Testis (tissue), 3 donors: ENCODE results near the gene AIM2. TPM values are rescaled to one million over a fixed set of nuclear protein-coding genes. Genes with fewer than 3 reads are reported as not detected.
"Not testable (repeated sequence)": the region's sequence is repeated elsewhere in the genome, so short reads cannot be mapped to it uniquely, and the experiment has no call there.

ENCODE experiments used
- DNase-seq: peaks from one replicate; pipeline ENCODE4 v3.0.0-alpha.2; 2019
- H3K27ac ChIP-seq, 2 donors: fragments of 200-600 bp; sonication (generic); one replicate each; pipeline ENCODE4 v1.5.1; 2019
- H3K27me3 ChIP-seq: fragments of 200-600 bp; sonication (generic); one replicate; pipeline ENCODE4 v1.5.1; 2019
- H3K36me3 ChIP-seq: fragments of 200-600 bp; sonication (generic); one replicate; pipeline ENCODE4 v1.5.1; 2017; ENCODE audit warnings: low read depth; ENCODE audit errors: missing control alignments
- H3K4me1 ChIP-seq: fragments of 200-600 bp; sonication (generic); one replicate; pipeline ENCODE4 v1.5.1; 2019
- H3K4me3 ChIP-seq, 2 donors: fragments of 200-600 bp; sonication (generic); one replicate each; pipeline ENCODE4 v1.5.1; 2017 to 2019
- H3K9me3 ChIP-seq: fragments of 200-600 bp; sonication (generic); one replicate; pipeline ENCODE4 v1.5.1; 2017
- CTCF ChIP-seq, 3 experiments: fragments of 450-650 bp in 2 of 3; fragments of 200-600 bp in 1 of 3; sonication (generic) in 1 of 3; IDR thresholded peaks; one replicate each; pipeline ENCODE4 v1.5.1; 2016 to 2019; ENCODE audit warnings: antibody characterized with exemption in 3 of 3, mild to moderate bottlenecking in 2 of 3, moderate library complexity in 1 of 3
- POLR2A ChIP-seq: fragments of 450-650 bp; IDR thresholded peaks from one replicate; pipeline ENCODE4 v1.6.1; 2017; ENCODE audit warnings: antibody characterized with exemption, mild to moderate bottlenecking, moderate library complexity
- WGBS, 2 donors: methylation state at CpG; one replicate each; pipeline ENCODE4 v1.1.5; 2018; 5-methylcytosine and 5-hydroxymethylcytosine counted together
- intact Hi-C: fragments of 100-400 bp; cut with DNase I; formaldehyde crosslinking; loops from one replicate; pipeline ENCODE4 v1.15.1; 2023; ENCODE audit warnings: low total_unique reads
- polyA plus RNA-seq: library from polyadenylated mRNA; stranded (reverse); fragments of 350-450 nt; fragmentation: Illumina TruSeq; extraction: RNeasy Lipid Tissue Mini Kit (QIAGEN cat#74804); gene quantifications from one replicate; pipeline ENCODE4 v1.2.3, GENCODE V29; 2014; ENCODE audit warnings: low read depth, low replicate concordance; ENCODE audit not compliant: insufficient read depth
- total RNA-seq, 2 donors: library from RNA; depleted of rRNA; stranded (reverse); fragments of >200 nt; gene quantifications; one replicate each; pipeline ENCODE4 v1.2.3, GENCODE V29; 2016

AIM2 gene
- total and polyA plus RNA-seq, 3 donors from 2014 or later: 1.3 to 3.2 (median 1.9) TPM

GRCh38 chr1:159120317-159120716 lies 43.8 kb upstream of the AIM2 start:
- Histone ChIP-seq H3K36me3 (no peaks in the 10 kb centered on the region), H3K27me3 (no peaks in the 10 kb centered on the region), H3K4me3 (no peak overlapping the region), H3K4me1 (no peaks in the 10 kb centered on the region), H3K27ac (no peak overlapping the region), H3K9me3 (no peaks in the 10 kb centered on the region)
- WGBS, 2 donors: 45 to 56% methylated on average over 4 of the region's 4 CpGs
- intact Hi-C loops: no loop called here
- no peak for DNase-seq
- TF ChIP-seq POLR2A: no peak

DNA sequence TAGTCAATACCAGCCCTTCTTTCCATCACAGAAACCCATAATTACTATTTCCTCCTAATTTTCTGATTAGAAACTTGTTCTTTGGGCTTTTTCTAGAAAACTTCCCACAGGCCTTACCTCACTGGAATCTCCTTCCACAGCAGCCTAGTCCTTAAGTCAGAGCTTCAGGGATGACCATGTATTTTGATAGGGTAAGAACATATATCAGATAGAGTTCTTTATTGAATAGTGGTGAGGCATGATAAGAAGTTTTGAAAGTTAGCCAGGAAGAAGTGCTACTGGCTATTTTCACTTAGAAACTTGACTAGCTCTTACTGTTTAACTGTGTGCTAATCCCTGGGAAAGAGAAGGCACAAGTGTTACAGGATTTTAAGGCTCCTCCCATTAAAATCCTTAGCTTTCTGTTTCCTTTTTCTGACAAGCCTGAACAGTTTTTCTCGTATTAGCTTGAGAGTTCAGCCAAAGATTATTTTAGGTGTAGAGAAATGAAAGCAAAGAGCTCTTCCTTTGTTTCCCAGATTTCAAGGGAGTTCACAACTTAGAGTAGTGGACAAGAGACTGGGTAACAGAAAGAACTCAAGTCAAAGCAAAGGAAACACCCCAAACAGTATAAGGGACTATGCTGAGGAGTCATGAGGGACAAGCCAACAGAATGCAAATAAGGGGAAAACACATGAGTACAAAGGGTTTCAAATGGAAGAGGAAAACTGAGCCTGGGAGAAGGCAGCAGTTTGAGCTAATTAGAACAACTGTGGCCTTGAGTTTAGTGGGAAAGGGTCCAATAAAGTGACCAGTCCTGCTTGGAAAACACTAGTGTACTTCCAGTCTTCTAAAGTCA lies 37.2 kb upstream of the AIM2 start:
- DNase-seq: no peak
- H3K9me3 ChIP-seq: no peaks in the 10 kb centered on the region
- no peak overlapping the region for H3K27ac ChIP-seq
- whole genome bisulfite sequencing, 2 donors: 17 to 22% methylated on average over 1 of the region's 1 CpG
- H3K36me3 ChIP-seq: no peaks in the 10 kb centered on the region
- TF ChIP-seq POLR2A (no peak), CTCF (IDR thresholded peaks at IDR 0.05) (no peak)
- no peaks in the 10 kb centered on the region for H3K27me3 ChIP-seq
- H3K4me1 ChIP-seq: no peaks in the 10 kb centered on the region
- intact Hi-C loops: no loop called here
- H3K4me3 ChIP-seq: no peak overlapping the region

GRCh38 chr1:159103021-159103420 lies 26.5 kb upstream of the AIM2 start:
- DNase-seq, H3K27ac ChIP-seq, H3K36me3 ChIP-seq, H3K9me3 ChIP-seq, H3K27me3 ChIP-seq, intact Hi-C loops, H3K4me3 ChIP-seq, H3K4me1 ChIP-seq: not testable (repeated sequence)
- 73 to 91% methylated on average over 3 of the region's 3 CpGs for WGBS, 2 donors

GRCh38 chr1:159100589-159100988 lies 24.0 kb upstream of the AIM2 start:
- no peaks in the 10 kb centered on the region for H3K36me3 ChIP-seq
- WGBS, 2 donors: 89 to 100% methylated on average over 1 of the region's 1 CpG
- intact Hi-C loops: no loop called here
- H3K27ac ChIP-seq: no peak overlapping the region
- TF ChIP-seq CTCF (IDR thresholded peaks at IDR 0.05): no peak
- no peak for TF ChIP-seq POLR2A
- H3K27me3 ChIP-seq: no peaks in the 10 kb centered on the region
- no peak overlapping the region for H3K4me3 ChIP-seq
- H3K9me3 ChIP-seq: no peaks in the 10 kb centered on the region
- no peaks in the 10 kb centered on the region for H3K4me1 ChIP-seq
- no peak for DNase-seq

GRCh38 chr1:159098596-159098995 lies 22.0 kb upstream of the AIM2 start:
- intact Hi-C loops: no loop called here
- Histone ChIP-seq H3K4me3 (no peak overlapping the region), H3K27me3 (no peaks in the 10 kb centered on the region), H3K27ac (no peak overlapping the region), H3K9me3 (no peaks in the 10 kb centered on the region), H3K4me1 (no peaks in the 10 kb centered on the region), H3K36me3 (no peaks in the 10 kb centered on the region)
- WGBS, 2 donors: 61 to 73% methylated on average over 3 of the region's 3 CpGs
- no peak for DNase-seq
- no peak for TF ChIP-seq POLR2A
- TF ChIP-seq CTCF (IDR thresholded peaks at IDR 0.05): no peak
